ENCODE measurements around the gene NOSIP.

NOSIP gene

GRCh38 chr19:49601482-49602038, 21.2 kb upstream of the NOSIP start:
- Histone ChIP-seq H3K9ac (no peak overlapping the region), H3K4me2 (no peak overlapping the region), H3K27ac (no peak overlapping the region), H3K27me3 (ENCODE audit: insufficient read depth, low read depth) (no peaks in the 10 kb centered on the region), H3K36me3 (ENCODE audit: insufficient read depth) (peaks cover 6% of the 10 kb centered on the region; the same call in 1 of the 2 replicates), H3K4me1 (ENCODE audit: low read depth, poor library complexity, severe bottlenecking) (no peaks in the 10 kb centered on the region), H3K4me3 (IDR thresholded peaks at IDR 0.05; ENCODE audit: insufficient read depth, low read depth, low read length) (no peak overlapping the region), H2AFZ (ENCODE audit: low read depth) (no peak overlapping the region), H3K79me2 (ENCODE audit: insufficient read depth, low read depth) (no peaks in the 10 kb centered on the region), H4K20me1 (ENCODE audit: insufficient read depth) (no peaks in the 10 kb centered on the region)
- TF ChIP-seq, protein P1, sequence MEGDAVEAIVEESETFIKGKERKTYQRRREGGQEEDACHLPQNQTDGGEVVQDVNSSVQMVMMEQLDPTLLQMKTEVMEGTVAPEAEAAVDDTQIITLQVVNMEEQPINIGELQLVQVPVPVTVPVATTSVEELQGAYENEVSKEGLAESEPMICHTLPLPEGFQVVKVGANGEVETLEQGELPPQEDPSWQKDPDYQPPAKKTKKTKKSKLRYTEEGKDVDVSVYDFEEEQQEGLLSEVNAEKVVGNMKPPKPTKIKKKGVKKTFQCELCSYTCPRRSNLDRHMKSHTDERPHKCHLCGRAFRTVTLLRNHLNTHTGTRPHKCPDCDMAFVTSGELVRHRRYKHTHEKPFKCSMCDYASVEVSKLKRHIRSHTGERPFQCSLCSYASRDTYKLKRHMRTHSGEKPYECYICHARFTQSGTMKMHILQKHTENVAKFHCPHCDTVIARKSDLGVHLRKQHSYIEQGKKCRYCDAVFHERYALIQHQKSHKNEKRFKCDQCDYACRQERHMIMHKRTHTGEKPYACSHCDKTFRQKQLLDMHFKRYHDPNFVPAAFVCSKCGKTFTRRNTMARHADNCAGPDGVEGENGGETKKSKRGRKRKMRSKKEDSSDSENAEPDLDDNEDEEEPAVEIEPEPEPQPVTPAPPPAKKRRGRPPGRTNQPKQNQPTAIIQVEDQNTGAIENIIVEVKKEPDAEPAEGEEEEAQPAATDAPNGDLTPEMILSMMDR (conservative IDR thresholded peaks at IDR 0.05; ENCODE audit: low read depth, low read length) = no peak

DNA sequence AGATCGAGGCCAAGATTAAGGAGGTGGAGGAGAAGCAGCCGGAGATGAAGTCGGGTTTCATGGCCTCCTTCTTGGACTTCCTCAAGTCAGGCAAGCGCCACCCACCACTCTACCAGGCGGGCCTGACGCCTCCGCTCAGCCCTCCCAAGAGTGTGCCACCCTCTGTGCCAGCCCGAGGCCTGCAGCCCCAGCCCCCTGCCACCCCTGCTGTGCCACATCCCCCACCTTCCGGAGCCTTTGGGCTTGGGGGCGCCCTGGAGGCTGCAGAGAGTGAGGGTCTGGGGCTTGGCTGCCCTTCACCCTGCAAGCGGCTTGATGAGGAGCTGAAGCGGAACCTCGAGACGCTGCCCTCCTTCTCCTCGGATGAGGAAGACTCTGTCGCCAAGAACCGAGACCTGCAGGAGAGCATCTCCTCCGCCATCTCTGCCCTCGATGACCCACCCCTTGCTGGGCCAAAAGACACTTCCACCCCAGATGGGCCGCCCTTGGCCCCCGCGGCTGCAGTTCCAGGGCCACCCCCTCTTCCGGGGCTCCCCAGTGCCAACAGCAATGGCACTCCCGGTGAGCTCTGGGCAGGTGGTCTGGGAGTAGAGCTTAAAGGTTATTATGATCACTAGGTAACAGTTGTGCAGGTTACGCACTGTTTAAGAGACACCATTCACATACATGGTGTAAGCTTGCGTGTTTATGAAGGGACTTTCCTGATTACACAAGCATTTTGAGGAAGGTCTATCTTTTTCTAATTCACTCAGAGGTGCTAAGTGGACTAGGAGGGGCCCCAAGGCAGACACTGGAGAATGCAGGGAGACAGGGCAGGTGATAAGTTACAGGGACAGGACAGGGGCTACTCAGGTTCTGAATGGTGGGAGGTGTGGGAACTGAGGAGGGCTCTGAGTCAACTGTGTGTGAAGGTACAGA, 19.3 kb upstream of the NOSIP start:
- H3K36me3 ChIP-seq (ENCODE audit: insufficient read depth) = peaks cover 6% of the 10 kb centered on the region; the same call in 1 of the 2 replicates
- H2AFZ ChIP-seq (ENCODE audit: low read depth) = no peak overlapping the region
- no peak overlapping the region for H3K4me3 ChIP-seq (IDR thresholded peaks at IDR 0.05; ENCODE audit: insufficient read depth, low read depth, low read length)
- H3K9ac ChIP-seq = no peak overlapping the region
- H3K79me2 ChIP-seq (ENCODE audit: insufficient read depth, low read depth) = no peaks in the 10 kb centered on the region
- no peak overlapping the region for H3K4me2 ChIP-seq
- no peak overlapping the region for H3K27ac ChIP-seq
- H3K4me1 ChIP-seq (ENCODE audit: low read depth, poor library complexity, severe bottlenecking) = no peaks in the 10 kb centered on the region
- H3K27me3 ChIP-seq (ENCODE audit: insufficient read depth, low read depth) = no peaks in the 10 kb centered on the region
- TF ChIP-seq, protein P1 (conservative IDR thresholded peaks at IDR 0.05; ENCODE audit: low read depth, low read length) = no peak
- H4K20me1 ChIP-seq (ENCODE audit: insufficient read depth) = no peaks in the 10 kb centered on the region

DNA sequence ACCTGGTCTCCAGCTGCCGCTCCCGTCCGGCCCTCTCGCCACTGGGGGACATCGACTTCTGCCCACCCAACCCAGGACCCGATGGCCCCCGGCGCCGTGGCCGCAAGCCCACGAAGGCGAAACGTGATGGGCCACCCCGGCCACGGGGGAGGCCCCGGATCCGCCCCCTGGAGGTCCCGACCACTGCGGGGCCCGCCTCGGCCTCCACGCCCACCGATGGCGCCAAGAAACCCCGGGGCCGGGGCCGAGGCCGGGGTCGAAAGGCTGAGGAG, 17.3 kb upstream of the NOSIP start:
- Histone ChIP-seq H3K27me3 (ENCODE audit: insufficient read depth, low read depth) (no peaks in the 10 kb centered on the region), H3K4me1 (ENCODE audit: low read depth, poor library complexity, severe bottlenecking) (peaks cover 10% of the 10 kb centered on the region), H3K9ac (no peak overlapping the region), H3K36me3 (ENCODE audit: insufficient read depth) (peaks cover 6% of the 10 kb centered on the region; the same call in 1 of the 2 replicates), H3K4me2 (no peak overlapping the region), H4K20me1 (ENCODE audit: insufficient read depth) (no peaks in the 10 kb centered on the region), H2AFZ (ENCODE audit: low read depth) (no peak overlapping the region), H3K79me2 (ENCODE audit: insufficient read depth, low read depth) (peaks cover 7% of the 10 kb centered on the region; the same call in 1 of the 2 replicates), H3K4me3 (IDR thresholded peaks at IDR 0.05; ENCODE audit: insufficient read depth, low read depth, low read length) (no peak overlapping the region), H3K27ac (no peak overlapping the region)
- TF ChIP-seq, protein P1 (conservative IDR thresholded peaks at IDR 0.05; ENCODE audit: low read depth, low read length) = no peak

GRCh38 chr19:49596954-49597702, 16.8 kb upstream of the NOSIP start:
- no peaks in the 10 kb centered on the region for H3K27me3 ChIP-seq (ENCODE audit: insufficient read depth, low read depth)
- H3K79me2 ChIP-seq (ENCODE audit: insufficient read depth, low read depth) = peaks cover 12% of the 10 kb centered on the region; the same call in 1 of the 2 replicates
- H3K4me3 ChIP-seq (IDR thresholded peaks at IDR 0.05; ENCODE audit: insufficient read depth, low read depth, low read length) = no peak overlapping the region
- H2AFZ ChIP-seq (ENCODE audit: low read depth) = no peak overlapping the region
- H3K9ac ChIP-seq = no peak overlapping the region
- peaks cover 6% of the 10 kb centered on the region; the same call in 1 of the 2 replicates for H3K36me3 ChIP-seq (ENCODE audit: insufficient read depth)
- no peak overlapping the region for H3K4me2 ChIP-seq
- TF ChIP-seq, protein P1 (conservative IDR thresholded peaks at IDR 0.05; ENCODE audit: low read depth, low read length) = no peak
- no peaks in the 10 kb centered on the region for H4K20me1 ChIP-seq (ENCODE audit: insufficient read depth)
- peaks cover 10% of the 10 kb centered on the region for H3K4me1 ChIP-seq (ENCODE audit: low read depth, poor library complexity, severe bottlenecking)
- H3K27ac ChIP-seq = no peak overlapping the region

Measured in KMS-11 (cell line).